ENCODE data around the gene FGFR4.

The FGFR4 gene

GRCh38 chr5:177113566-177114424 is 27.1 kb downstream of the FGFR4 start:
- FAIRE-seq (no peak), DNase-seq (ENCODE audit: insufficient read length, low spot score) (peak; percentile 82)
- TF ChIP-seq CTCF (IDR thresholded peaks at IDR 0.05; ENCODE audit: insufficient read depth, missing control alignments), result peak; percentile 100

DNA sequence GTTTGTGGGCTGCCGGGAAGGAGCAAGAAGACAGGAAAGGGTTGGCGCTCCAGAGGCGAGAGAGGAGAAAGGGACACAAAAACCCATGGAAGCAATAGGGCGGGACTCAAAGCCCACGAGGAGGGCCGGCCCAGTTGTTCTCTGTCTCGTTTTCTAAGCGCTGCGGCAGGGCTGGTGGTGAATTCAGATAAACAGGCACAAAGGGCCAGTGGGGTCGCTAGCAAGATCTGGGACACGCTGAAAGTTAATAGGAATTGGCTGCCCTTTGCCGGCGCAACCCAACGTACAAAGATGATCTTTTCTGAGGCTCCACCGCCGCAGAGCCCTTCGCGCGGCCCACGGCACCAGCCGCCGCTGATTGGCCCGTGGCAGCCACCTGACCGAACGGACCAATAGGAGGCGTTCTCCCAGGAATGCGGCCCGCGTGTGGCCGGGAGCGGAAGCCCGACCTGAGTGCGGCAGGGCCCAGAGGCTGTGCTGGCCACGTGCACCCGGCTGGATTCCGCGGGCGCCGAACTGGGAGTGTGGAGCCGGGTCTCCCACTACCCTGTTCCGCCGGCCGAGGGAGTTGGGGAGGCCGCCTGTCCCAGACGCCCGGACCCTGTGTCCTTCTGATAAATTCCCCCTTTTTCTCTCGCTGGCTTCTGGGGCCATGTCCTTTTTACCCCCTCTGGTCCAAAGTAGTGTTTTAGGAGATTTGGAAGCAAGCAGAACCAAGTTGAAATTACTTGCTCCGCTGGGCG is 30.1 kb downstream of the FGFR4 start:
- no peak for TF ChIP-seq CTCF (IDR thresholded peaks at IDR 0.05; ENCODE audit: insufficient read depth, missing control alignments)
- no peak for DNase-seq (ENCODE audit: insufficient read length, low spot score)
- no peak for FAIRE-seq

DNA sequence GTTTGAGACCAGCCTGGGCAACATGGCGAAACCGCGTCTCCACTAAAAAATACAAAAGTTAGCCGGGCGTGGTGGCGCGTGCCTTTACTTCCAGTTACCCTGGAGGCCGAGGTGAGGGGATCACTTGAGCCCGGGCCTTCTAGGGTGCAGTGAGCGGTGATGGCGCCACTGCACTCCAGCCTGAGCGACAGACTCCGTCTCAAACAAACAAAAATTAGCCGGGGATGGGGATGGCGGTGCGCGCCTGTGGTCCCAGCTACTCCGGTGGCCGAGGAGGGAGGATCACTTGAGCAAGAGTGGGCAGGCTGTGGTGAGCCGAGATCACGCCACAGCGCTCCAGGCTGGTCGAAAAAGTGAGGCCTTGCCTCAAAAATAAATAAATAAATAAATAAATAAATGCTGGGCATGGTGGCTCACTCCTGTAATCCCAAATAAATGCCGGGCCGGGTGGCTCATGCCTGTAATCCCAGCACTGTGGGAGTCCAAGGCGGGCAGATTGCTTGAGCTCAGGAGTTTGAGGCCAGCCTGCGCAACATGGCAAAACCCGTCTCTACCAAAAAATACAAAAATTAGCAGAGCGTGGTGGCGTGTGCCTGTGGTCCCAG is 30.8 kb downstream of the FGFR4 start:
- no peak for TF ChIP-seq CTCF (IDR thresholded peaks at IDR 0.05; ENCODE audit: insufficient read depth, missing control alignments)
- DNase-seq (ENCODE audit: insufficient read length, low spot score) (no peak), FAIRE-seq (no peak)

- DNase-seq (ENCODE audit: insufficient read length, low spot score), result no peak
- FAIRE-seq, result no peak
- no peak for TF ChIP-seq CTCF (IDR thresholded peaks at IDR 0.05; ENCODE audit: insufficient read depth, missing control alignments)
Measured at GRCh38 chr5:177122566-177122965, 35.9 kb downstream of the FGFR4 start.

DNA sequence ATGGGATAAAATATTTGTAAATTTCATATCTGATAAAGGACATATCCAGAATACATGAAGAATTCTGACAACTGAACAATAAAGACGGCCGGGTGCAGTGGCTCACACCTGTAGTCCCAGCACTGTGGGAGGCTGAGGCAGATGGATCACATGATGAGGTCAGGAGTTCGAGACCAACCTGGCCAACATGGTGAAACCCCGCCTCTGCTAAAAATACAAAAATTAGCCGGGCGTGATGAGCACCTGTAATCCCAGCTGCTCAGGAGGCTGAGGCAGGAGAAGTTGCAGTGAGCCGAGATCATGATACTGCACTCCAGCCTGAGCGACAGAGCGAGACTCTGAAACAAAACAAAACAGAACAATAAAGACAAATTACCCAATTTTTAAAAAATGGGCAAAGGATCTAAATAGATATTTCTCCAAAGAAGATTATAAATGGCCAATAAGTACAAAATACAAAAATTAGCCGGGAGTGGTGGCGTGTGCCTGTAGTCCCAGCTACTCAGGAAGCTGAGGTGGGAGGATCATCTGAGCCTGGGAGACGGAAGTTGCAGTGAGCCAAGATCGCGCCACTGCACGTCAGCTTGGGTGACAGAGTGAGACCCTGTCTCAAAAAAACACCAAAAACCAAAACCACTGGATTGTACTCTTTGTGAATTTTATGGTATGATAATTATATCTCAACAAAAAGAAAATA is 37.2 kb downstream of the FGFR4 start:
- no peak for FAIRE-seq
- TF ChIP-seq CTCF (IDR thresholded peaks at IDR 0.05; ENCODE audit: insufficient read depth, missing control alignments), result no peak

GRCh38 chr5:177124486-177124991 is 37.8 kb downstream of the FGFR4 start:
- no peak for TF ChIP-seq CTCF (IDR thresholded peaks at IDR 0.05; ENCODE audit: insufficient read depth, missing control alignments)
- no peak for FAIRE-seq
- no peak for DNase-seq (ENCODE audit: insufficient read length, low spot score)

More for the DNA sequence above, 37.2 kb downstream of the FGFR4 start:
- DNase-seq (ENCODE audit: insufficient read length, low spot score), result no peak
